Measurements from ENCODE around the gene FAM227A. TPM values are rescaled to one million over a fixed set of nuclear protein-coding genes. Genes with fewer than 3 reads are reported as not detected.
"Not testable (repeated sequence)": the region's sequence is repeated elsewhere in the genome, so short reads cannot be mapped to it uniquely, and the experiment has no call there.

FAM227A gene
- total RNA-seq, 1 donor from 2014 or later, result 8.9 TPM

DNA sequence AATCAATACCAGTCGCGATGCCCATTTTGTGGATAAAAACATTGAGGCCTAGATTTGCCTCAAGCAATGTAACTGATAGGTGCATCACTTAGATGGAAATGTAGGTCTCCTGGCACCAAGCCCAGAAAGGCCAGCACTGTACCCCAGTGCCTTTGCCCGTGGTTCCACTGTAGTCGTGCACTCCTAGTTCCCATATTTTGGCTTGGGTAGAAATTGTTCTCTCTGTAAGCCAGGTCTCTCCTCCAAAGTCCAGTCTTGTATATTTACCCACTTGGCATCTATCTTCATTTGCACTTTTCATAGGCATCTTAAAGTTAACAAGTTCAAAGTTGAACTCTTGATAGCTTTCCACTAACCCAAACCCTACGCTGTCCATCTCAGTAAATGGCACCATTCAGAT, 44.6 kb downstream of the FAM227A start:
- DNase-seq (ENCODE audit: low read depth), result no peak

DNA sequence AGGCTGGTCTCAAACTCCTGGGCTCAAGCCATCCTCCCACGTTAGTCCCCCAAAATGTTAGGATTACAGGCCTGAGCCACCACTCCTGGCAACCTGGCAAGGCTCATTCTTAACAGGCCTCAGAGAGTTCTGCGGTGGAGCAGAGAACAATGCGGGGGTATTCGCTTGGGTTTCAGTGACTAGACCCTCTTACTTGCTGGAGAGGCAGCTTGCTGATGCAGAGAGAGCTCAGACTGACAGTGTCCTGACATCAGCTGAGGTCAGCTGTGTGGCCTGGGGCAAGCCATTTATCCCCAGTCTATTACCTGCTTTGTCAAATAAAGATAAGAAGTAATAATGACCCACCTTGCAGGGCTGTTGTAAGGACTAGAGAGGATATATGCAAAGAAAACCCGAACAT, 46.0 kb downstream of the FAM227A start:
- no peak for DNase-seq (ENCODE audit: low read depth)

DNA sequence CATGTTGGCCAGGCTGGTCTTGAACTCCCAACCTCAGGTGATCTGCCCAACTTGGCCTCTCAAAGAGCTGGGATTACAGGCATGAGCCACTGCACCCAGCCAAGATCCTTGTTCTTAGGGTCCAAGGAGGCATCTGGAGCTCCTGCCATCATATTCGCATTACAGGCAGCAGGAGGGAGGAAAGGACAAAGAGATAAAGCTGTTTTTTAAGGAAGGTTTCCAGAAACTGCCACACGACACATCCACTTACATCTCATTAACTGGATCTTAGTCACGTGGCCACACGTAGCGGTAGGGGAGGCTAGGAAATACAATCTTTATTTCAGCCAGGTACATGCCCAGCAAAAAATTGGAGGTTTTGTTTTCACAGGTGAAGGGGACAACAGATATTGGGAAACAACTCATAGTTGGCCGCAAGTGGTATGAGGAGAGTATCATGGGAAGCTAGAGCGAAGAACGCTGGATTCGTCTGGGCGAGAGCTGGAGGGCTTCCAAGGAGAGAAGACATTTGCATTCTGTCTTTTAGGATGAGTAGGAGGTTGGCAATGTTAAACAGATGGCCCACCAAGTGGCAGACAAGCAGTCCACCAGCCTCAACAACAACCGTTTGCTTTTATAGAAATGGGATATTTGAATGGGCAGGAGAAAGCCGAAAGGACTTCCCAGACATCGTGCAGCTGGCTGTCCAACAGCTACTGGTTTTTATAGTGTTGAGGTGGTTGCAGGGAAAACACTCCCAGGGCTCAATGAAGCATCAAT, 47.0 kb downstream of the FAM227A start:
- DNase-seq (ENCODE audit: low read depth), result no peak

DNA sequence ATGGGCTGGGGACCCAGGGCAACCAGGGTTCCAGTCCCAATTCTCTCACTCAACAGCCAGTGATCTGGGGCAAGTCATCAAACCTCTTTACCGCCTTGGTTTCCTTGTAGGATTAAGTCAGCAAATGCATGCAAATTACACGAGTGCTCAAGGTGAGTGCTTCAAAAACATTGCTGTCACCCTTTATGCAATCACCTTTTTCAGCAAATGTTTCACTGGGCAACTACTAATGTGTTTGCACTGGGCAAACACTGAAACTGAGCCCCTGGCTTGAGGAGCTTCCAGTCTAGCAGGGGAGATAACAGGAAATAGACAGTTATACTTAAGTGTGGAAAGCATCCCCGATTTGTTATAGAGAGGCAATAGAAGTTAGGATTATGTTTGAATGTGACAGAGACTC, 48.5 kb downstream of the FAM227A start:
- no peak for DNase-seq (ENCODE audit: low read depth)

DNA sequence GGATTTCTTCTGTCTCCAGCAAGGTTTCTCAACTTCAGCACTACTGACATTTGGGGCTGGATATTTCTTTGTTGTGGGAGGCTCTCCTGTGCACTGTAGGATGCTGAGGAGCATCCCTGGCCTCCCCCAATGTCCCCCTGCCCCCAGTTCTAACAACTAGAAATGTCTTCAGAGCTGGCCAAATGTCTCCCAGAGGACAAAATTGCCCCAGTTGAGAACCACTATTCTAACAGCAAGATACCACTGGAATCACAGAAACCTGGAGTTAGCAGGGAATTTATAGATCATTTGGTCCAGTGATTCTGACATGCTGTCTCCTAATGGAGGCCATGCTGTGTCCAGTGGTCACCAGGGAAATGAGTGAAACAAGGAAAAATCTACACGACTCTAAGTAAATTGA, 54.0 kb downstream of the FAM227A start:
- DNase-seq (ENCODE audit: low read depth), result no peak

DNA sequence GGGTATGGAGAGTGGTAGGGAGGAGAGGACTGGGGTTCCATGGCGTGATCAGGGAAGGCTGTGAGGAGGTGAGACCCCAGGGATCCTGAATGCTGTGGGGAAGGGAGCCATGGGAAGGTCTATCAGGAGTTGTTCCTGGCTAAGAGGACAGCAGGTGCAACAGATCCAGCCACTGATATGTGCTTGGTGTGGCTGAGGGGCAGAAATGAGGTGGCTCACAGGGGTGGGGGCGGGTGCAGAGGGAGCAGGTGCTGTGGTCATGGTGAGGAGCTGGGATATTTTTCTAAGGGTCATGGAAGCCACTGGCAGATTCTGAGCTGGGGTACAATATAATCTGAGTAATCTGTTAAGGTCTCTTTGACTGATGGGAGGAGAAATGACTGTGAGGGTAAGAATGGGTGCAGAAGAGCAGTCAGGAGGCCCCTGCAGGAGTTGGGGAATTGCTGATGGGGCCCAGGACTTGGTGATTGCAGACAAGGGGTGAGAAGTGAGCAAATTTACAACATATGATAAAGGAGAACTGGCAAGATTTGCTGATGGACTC, 54.9 kb downstream of the FAM227A start:
- no peak for DNase-seq (ENCODE audit: low read depth)

DNA sequence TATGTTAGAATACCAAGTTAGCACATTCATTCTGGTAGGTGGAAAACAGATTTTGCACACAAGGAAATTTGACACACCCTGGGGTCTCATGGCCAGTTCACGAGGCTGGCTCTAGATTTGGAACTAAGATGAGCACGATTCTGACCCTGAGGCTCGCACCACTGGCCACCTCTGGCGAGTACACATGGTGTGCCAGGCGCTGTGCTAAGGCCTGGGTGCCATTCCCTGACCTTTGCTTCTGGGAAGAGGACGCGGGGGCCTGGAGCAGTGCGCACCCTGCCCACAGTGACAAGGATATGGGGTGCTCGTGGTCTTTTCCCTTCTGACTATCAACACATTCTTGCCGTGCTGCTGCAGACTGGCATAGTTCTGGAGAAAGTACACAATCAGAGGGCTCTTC, 56.7 kb downstream of the FAM227A start:
- no peak for DNase-seq (ENCODE audit: low read depth)

DNA sequence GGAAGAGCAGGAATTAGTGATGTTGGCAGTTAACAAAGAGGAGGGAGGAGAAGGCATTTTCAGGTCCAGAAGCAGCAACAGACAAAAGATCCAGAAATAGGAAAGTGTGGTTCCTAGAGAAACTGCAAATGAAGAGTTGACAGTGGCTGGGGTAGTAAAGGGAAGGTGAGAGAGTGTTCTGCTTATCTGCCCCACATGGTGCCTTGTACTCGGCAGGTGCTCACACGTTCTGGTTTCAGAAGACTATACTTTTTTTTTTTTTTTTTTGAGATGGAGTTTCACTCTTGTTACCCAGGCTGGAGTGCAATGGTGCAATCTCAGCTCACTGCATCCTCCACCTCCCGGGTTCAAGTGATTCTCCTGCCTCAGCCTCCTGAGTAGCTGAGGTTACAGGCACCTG, 73.3 kb downstream of the FAM227A start:
- not testable (repeated sequence) for DNase-seq (ENCODE audit: low read depth)

DNA sequence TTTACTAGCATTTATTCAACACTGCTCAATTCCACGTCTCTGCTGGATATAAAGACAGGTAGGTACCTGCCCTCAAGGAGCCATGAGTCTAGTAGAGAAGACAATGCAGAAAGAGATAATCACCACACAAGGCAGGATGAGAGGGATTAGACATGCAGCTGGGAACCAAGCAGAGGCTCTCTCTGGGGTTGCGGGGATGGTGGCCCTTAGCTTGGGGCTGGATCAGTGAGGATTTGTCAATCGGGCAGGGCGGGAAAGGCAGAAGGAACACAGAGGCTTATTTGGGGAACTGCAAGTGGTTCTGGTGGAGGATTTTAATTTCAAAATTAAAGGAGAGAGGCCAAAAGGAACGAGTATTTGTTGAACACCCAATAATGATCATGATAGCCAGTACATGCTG, 77.7 kb downstream of the FAM227A start:
- DNase-seq (ENCODE audit: low read depth), result no peak

DNA sequence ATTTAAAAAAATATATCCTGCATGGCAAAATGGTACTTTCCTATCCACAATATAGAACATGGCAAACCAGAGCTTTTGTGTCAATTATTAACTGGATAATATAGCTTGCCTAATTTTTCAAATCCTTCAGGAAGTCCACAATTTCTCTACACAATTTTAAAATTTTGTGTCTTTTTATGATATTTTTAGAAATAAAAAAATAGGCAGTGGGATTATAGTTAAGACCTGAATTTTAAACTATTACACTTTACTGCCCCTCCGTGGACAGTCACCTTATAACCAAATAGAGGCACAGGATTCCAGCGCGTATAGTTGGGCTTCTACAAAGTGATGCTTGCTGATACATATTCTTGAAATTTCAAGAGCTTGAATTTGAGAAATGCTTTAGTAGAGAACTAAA, 84.1 kb downstream of the FAM227A start:
- peak; percentile 55 for DNase-seq (ENCODE audit: low read depth)

DNA sequence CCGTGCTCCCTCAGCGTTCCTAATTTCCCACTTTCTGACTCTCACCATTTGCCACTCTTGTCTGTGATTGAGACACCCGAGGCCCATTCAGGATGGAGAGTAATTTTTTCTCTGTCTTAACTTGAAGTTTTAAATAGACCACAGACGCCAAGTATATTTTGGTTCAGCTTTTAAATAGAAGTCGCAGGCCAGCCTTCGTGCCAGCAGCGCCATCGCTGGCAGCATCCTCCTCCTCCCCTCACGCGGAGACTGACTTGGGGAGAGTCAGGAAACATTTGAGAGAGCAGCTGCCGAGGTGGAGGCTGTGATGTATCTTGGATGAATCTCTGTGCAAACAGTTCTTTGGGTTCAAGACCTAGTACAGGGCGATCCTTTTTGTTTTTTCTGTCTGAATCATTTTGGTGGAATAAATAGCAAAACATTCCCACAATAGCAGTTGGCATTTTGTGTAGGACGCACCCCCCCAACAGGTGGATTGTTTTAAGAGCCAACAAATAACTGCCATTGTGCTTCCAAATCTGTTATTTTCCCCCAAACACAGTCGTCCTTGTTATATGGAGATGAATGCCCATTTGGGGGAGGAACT, 85.3 kb downstream of the FAM227A start:
- DNase-seq (ENCODE audit: low read depth), result peak; percentile 29

DNA sequence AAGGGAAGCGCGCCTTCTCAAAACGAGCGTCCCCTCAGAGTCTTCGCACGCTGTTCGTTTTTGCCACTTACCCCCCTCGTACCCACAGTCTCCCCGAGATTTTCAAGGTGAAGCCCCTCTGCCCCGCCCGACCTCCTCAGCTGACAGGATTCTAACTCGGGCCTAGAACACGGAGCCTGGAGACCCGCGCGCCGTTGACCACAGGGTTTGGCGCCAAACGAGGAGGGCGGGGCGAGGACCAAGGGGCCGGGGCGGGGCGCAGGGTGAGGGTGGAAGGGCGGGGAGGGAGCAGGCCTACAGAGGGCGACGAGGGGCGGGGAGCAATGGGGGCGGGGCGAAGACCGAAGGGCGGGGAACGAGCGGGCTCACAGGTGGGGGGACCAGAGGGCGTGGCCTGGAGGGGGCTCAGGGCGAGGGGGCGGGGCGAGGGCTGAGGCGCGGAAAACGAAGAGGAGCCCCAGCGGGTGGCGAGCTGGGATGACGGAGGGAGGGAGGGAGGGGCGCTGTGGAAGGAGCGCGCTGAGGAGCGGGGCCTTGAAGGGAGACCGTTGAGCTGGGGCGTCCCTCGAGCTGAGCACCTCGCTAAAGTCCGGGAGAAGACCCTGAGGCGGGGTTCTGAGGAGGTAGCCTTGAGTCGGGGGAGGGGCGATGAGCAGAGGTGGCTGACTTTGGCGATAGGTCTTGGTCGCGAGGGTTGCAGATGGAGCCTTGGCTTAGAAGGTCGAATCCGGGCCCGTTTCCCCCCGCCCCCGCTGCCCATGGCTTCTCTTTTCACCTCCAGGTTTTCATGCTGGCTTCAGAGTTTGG, 86.0 kb downstream of the FAM227A start, which contains the start of gene DMC1:
Gene DMC1 (minus strand): TSS at position 212 of the 807 bp plus-strand sequence. CDS start 1,927 bp downstream, outside the sequence.
- DNase-seq (ENCODE audit: low read depth), result peak; percentile 56

DNA sequence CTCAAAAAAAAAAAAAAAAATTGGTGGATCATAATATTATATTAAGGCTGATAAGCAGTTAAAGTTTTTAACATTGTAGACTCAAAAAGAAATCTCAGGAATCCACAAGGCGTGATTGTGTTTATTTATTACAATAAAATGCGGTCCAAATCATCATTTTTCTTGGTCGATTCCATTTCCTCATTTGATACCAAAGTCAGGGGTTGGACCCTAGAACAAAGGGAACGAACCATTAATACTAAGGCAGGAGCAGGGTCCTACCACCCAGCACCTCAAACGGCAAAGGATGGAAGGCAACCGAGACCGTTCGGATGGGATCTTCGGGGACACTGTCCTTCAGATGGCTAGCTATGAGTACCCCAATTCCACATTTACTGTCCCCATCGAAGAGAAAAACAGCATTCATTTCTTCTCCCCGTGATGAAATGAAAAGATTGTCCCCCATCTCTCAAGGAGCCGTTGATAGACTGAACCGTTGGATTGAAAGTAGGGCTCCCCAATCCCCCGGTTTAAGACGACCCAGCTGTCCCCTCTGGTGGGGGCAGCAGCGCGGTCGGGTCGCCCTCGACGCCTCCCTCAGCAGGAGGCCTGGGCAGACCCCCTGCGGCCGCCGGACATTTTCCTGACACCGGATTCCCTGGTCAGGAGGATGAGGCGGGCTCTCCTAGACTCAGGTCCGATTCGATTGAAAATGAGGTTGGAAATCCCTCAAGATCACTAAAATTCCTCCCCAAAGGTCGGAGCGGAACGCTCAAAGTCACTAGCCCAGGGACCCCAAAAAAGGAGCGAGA, 86.8 kb downstream of the FAM227A start:
- no peak for DNase-seq (ENCODE audit: low read depth)

DNA sequence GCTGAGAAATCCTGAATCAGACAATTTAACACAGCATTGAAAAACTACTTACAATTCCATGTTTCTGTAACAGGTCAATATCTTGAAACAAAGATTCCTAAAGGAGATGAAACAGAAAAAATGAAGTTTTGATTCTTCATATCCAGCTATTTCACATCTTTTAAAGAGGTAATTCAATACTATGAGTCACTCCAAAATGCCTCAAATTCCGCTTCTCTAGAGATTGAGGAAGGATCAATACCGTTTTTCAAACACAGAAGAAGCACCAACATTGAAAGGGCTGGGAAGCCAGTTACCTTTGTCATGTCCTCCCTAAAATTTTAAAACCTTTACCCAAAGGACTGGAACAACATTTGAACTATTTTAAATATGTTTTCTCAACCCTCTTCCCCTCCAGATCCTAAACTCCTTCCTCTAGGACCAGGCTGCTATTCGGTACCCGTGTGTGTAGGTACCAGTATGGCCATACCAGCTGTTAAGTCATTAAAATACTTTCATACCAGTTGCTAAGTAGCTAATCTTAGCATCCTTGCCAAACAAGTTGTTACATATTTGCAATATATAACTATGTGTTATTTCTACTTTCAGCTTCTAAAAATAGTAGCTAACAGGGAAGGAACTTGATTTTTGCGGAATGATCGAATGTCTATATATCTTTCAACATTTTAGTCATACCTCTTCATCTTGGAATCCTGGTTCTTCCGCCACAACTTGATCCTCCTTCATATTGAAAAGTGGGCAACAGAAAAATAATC, 88.5 kb downstream of the FAM227A start:
- no peak for DNase-seq (ENCODE audit: low read depth)

DNA sequence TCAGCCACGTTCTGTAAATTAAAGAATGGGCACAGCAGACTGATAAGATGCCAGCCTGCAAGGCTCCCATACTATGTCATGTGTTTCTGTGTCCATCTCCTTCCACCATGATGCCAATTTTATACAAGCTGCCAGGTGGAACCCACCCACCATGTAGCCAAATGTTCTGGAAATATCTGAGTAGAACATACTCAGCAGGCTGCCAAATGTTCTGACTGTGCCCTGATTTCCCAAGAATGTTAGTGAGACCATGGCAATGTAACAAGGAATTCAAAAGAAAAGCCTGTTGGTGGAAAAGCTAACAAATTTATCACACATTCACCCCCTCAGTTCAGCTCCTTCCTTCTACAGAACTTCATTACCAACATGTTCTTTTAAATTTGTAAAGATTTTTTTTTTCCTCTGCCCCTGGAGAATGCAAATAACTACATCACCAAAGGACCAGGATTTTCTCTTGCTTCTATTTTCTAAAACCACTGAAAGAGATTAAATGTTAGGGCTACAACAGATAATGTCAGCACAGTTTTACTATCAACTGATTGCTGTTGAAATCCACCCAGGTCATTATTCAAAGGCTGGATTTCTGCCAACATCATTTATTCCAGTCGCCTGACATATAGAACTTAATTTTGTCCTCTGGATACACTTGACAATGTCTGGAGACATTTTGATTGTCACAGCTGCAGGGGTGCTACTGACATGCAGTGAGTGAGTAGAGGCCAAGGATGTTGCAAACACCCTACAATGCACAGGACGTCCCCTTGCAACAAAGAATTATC, 89.3 kb downstream of the FAM227A start:
- DNase-seq (ENCODE audit: low read depth), result no peak

DNA sequence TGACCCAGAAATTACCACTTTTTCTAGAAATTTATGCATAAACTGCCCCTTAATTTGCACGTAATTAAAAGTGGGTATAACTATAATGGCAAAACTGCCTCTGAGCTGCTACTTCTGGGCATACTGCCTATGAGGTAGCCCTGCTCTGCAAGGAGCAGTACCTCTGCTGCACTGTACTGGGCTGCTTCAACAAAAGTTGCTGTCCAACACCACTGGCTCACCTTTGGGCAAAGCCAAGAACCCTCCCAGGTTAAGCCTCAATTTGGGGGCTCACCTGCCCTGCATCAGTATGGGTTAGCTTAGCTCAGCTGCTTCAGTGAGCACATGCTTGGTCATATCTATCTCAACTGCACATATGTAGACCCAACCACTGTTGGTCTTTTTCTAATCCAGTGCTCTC, 90.8 kb downstream of the FAM227A start:
- no peak for DNase-seq (ENCODE audit: low read depth)

DNA sequence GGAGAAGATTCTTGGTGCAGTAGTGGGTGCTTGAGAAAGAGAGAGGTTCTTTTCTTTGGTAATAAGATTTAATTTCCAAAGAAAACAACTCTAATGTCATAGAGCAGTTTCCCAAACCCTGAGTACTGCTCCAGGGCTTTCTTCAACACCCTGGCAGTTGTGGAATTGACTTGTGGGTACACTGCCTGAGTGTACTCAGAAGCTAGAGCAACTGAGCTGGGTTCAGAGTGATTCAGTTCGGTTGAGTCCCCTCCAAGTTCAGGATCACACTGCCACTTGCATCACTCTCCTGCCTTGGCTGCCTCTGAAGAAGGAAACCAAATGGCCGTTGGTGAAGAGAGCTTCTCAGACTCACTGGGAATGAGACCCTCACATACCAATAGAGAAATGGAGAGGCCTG, 91.5 kb downstream of the FAM227A start:
- no peak for DNase-seq (ENCODE audit: low read depth)

DNA sequence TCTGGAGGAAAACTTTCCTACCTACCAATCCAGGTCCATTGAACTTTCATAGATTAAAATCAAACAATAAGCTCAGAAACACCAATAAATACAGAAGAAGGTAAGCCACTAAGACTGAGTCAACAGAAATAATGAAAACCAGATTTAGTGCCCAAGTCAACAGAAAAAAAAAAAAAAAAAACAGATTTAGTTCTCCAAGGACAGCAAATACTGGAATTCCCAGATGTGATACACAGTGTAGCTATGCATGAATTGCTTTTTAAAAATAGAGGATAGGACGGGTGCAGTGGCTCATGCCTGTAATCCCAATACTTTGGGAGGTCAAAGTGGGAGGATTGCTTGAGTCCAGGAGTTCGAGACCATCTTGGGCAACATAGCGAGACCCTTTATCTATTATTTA, 101.9 kb downstream of the FAM227A start:
- peak; percentile 11 for DNase-seq (ENCODE audit: low read depth)

DNA sequence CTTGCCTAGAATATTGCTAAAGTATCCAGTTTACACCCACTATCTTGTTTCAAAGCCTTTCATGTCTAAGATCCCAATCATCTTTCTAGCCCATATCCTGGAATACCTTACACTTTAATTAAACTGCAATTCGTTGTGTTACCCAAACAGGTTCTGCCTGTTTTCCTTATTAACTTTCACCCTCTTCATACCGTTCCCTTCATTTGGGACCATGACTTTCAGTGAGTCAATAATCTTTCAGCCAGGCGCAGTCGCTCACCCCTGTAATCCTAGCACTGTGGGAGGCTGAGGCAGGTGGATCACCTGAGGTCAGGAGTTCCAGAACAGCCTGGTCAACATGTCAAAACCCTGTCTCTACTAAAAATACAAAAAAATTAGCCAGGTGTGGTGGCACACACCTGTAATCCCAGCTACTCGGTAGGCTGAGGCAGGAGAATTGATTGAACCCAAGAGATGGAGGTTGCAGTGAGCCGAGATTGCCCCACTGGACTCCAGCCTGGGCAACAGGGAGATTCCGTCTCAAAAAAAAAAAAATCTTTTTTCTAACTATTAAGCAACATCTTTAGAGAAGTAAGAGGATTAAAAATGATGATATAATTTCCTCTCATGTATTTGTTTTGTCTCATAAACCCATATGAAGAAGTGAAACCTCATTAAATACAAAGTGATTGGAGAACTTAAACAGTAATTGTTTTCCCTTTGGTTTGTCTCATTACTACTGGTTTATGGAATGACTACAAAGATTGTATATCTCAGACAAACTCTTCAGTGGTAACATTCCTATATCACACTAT, 106.9 kb downstream of the FAM227A start:
- peak; percentile 26 for DNase-seq (ENCODE audit: low read depth)

Measured in renal cortical epithelial cell (primary cell).